Tibial nerve (tissue), 4 donors: Measurements from ENCODE around the gene OR3A2.

ENCODE experiments used
- EP300 ChIP-seq, 2 donors: sonication (generic); formaldehyde crosslinking; IDR thresholded peaks; one replicate each; pipeline ENCODE4 v1.6.1; 2017; ENCODE audit warnings: antibody characterized with exemption in 2 of 2, mild to moderate bottlenecking in 1 of 2
- TF ChIP-seq, protein P1 (sequence below), 5 experiments: fragments of 200-600 bp in 3 of 5; fragments of 450-650 bp in 2 of 5; sonication (generic) in 3 of 5; IDR thresholded peaks; one replicate each; pipeline ENCODE4 v1.5.1; 2016 to 2019; ENCODE audit warnings: antibody characterized with exemption in 5 of 5, mild to moderate bottlenecking in 3 of 5, moderate library complexity in 2 of 5

- no peak for TF ChIP-seq EP300 (IDR thresholded peaks at IDR 0.05)
- TF ChIP-seq, protein P1, sequence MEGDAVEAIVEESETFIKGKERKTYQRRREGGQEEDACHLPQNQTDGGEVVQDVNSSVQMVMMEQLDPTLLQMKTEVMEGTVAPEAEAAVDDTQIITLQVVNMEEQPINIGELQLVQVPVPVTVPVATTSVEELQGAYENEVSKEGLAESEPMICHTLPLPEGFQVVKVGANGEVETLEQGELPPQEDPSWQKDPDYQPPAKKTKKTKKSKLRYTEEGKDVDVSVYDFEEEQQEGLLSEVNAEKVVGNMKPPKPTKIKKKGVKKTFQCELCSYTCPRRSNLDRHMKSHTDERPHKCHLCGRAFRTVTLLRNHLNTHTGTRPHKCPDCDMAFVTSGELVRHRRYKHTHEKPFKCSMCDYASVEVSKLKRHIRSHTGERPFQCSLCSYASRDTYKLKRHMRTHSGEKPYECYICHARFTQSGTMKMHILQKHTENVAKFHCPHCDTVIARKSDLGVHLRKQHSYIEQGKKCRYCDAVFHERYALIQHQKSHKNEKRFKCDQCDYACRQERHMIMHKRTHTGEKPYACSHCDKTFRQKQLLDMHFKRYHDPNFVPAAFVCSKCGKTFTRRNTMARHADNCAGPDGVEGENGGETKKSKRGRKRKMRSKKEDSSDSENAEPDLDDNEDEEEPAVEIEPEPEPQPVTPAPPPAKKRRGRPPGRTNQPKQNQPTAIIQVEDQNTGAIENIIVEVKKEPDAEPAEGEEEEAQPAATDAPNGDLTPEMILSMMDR (IDR thresholded peaks at IDR 0.05), result no peak
These were observed 12.2 kb upstream of the OR3A2 start, which contains the start of gene OR1E1 for GRCh38 chr17:3398310-3398709.
